Sigmoid colon (tissue), 7 donors: ENCODE results near the gene MGRN1. TPM values are rescaled to one million over a fixed set of nuclear protein-coding genes. Genes with fewer than 3 reads are reported as not detected.

Experiments
- DNase-seq: peaks from one replicate; pipeline ENCODE4 v3.0.0-alpha.2; 2019
- H3K27ac ChIP-seq, 4 donors: fragments of 200-600 bp; sonication (generic); one replicate each; pipeline ENCODE4 v1.5.1; 2016 to 2019; ENCODE audit warnings: mild to moderate bottlenecking in 1 of 4
- H3K27me3 ChIP-seq, 3 donors: fragments of 200-600 bp; sonication (generic); one replicate each; pipeline ENCODE4 v1.5.1; 2019; ENCODE audit warnings: mild to moderate bottlenecking in 1 of 3
- H3K36me3 ChIP-seq, 4 donors: fragments of 200-600 bp; sonication (generic); one replicate each; pipeline ENCODE4 v1.5.1; 2016 to 2019
- H3K4me1 ChIP-seq, 4 donors: fragments of 200-600 bp; sonication (generic); one replicate each; pipeline ENCODE4 v1.5.1; 2017 to 2019
- H3K4me3 ChIP-seq, 4 donors: fragments of 200-600 bp; sonication (generic); one replicate each; pipeline ENCODE4 v1.5.1; 2017 to 2019; ENCODE audit warnings: mild to moderate bottlenecking in 2 of 4, moderate library complexity in 1 of 4
- H3K9me3 ChIP-seq, 4 donors: fragments of 200-600 bp in 3 of 4; sonication (generic) in 3 of 4; one replicate each; pipeline versions ENCODE4 v1.5.1 to v1.6.1; 2013 to 2019
- EP300 ChIP-seq, 4 donors: sonication (generic); formaldehyde crosslinking; IDR thresholded peaks; one replicate each; pipeline ENCODE4 v1.6.1; 2017; ENCODE audit warnings: antibody characterized with exemption in 4 of 4
- POLR2A ChIP-seq, 2 donors: fragments of 450-650 bp; IDR thresholded peaks; one replicate each; pipeline ENCODE4 v1.6.1; 2016; ENCODE audit warnings: antibody characterized with exemption in 2 of 2, mild to moderate bottlenecking in 2 of 2, moderate library complexity in 2 of 2
- POLR2AphosphoS5 ChIP-seq, 4 donors: sonication (generic); formaldehyde crosslinking; IDR thresholded peaks; one replicate each; pipeline ENCODE4 v1.6.1; 2017; ENCODE audit warnings: antibody characterized with exemption in 4 of 4
- WGBS, 2 donors: extraction: QIAGEN DNeasy Blood & Tissue Kit; methylation state at CpG; one replicate each; pipeline ENCODE4 v1.1.7; 2013; 5-methylcytosine and 5-hydroxymethylcytosine counted together
- intact Hi-C: fragments of 100-400 bp; cut with DNase I; formaldehyde crosslinking; loops from one replicate; pipeline ENCODE4 v1.15.1; 2023
- polyA plus RNA-seq, 3 donors: library from polyadenylated mRNA; stranded (reverse); fragments of 200-250 nt; gene quantifications; one replicate each; pipeline ENCODE4 v1.2.3, GENCODE V29; 2013
- total RNA-seq, 4 donors: library from RNA; depleted of rRNA; stranded (reverse); fragments of >200 nt; gene quantifications; one replicate each; pipeline ENCODE4 v1.1.0, GENCODE V29; 2016
- TF ChIP-seq, protein P1 (sequence below), 4 experiments: fragments of 450-650 bp in 3 of 4; fragments of 200-600 bp in 1 of 4; IDR thresholded peaks; one replicate each; pipeline ENCODE4 v1.5.1; 2016 to 2019; ENCODE audit warnings: antibody characterized with exemption in 4 of 4, mild to moderate bottlenecking in 3 of 4, moderate library complexity in 2 of 4
- donor health status: healthy with polysubstance abuse.
- donor health status: Bipolar disorder and iron deficiency.
- donor health status: healthy.

Gene MGRN1
- total and polyA plus RNA-seq, 7 donors: 16.8 to 37.9 (median 28.2) TPM

DNA sequence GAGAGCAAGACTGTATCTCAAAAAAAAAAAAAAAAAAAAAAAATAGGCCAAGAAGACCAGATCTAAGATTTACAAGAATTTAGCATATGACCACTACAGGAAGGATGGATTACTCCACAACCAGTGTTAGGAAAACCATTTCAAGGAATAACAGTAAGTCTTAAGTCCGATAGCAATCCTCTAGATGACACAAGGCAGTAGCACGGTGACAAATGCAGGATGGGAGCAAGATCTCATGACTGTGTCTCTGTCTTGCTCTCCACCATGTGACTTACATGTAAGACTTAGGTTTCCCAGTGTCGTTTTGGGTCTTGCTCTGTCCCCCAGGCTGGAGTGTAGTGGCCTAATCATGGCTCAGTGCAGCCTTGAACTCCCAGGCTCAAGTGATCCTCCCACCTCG, 40.7 kb upstream of the MGRN1 start:
- Histone ChIP-seq H3K4me1 (no peaks in the 10 kb centered on the region), H3K36me3 (no peaks in the 10 kb centered on the region), H3K9me3 (no peaks in the 10 kb centered on the region), H3K27ac (no peak overlapping the region), H3K27me3 (no peaks in the 10 kb centered on the region), H3K4me3 (no peak overlapping the region)
- WGBS, 2 donors: 85 to 89% methylated on average over 4 of the region's 4 CpGs
- intact Hi-C loops: no loop called here
- no peak for TF ChIP-seq POLR2AphosphoS5 (IDR thresholded peaks at IDR 0.05)
- DNase-seq: no peak

DNA sequence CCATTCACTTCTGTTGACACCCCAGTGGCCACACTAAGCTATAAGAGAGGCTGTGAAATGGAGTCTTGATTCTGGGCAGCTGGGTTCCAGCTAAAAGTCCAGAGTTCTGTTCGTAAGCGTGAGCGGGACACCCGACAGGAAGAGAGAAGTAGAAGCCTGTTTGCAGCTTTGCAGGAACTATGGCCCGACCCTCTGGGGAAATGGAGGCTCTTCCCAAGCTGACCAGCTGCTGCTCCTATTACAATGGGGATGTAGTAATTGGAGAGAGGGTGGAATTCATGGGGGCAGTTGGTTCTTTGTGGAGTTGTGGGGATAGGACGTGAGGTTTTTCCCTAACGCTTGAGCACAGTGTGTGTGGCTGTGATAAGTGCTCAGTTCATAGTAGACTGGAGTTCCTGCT, 38.3 kb upstream of the MGRN1 start:
- intact Hi-C loops: no loop called here
- no peak overlapping the region for H3K27ac ChIP-seq
- 62 to 69% methylated on average over 7 of the region's 7 CpGs for WGBS, 2 donors
- no peak for TF ChIP-seq POLR2A (IDR thresholded peaks at IDR 0.05)
- TF ChIP-seq, protein P1, sequence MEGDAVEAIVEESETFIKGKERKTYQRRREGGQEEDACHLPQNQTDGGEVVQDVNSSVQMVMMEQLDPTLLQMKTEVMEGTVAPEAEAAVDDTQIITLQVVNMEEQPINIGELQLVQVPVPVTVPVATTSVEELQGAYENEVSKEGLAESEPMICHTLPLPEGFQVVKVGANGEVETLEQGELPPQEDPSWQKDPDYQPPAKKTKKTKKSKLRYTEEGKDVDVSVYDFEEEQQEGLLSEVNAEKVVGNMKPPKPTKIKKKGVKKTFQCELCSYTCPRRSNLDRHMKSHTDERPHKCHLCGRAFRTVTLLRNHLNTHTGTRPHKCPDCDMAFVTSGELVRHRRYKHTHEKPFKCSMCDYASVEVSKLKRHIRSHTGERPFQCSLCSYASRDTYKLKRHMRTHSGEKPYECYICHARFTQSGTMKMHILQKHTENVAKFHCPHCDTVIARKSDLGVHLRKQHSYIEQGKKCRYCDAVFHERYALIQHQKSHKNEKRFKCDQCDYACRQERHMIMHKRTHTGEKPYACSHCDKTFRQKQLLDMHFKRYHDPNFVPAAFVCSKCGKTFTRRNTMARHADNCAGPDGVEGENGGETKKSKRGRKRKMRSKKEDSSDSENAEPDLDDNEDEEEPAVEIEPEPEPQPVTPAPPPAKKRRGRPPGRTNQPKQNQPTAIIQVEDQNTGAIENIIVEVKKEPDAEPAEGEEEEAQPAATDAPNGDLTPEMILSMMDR (IDR thresholded peaks at IDR 0.05): no peak
- TF ChIP-seq POLR2AphosphoS5 (IDR thresholded peaks at IDR 0.05): no peak
- TF ChIP-seq EP300 (IDR thresholded peaks at IDR 0.05): no peak
- H3K36me3 ChIP-seq: no peaks in the 10 kb centered on the region
- no peaks in the 10 kb centered on the region for H3K27me3 ChIP-seq
- no peak for DNase-seq
- H3K4me1 ChIP-seq: no peaks in the 10 kb centered on the region
- H3K4me3 ChIP-seq: no peak overlapping the region
- H3K9me3 ChIP-seq: no peaks in the 10 kb centered on the region

DNA sequence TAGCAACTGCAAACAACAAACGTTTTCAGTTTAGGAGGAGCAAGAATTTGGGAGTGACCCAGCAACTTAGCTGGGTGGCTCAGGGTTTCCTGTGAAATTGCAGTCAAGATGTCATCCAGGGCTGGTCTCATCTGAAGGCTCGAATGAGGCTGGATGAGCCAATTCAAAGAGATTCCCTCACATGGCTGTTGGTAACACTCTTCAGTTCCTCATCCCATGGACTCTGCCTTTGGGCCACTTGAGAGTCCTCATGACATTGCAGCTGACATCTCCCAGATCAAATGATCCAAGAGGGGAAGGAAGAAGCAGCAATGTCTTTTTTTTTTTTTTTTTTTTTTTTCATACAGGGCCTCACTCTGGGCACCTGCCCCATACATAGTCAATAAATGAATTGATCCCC, 36.2 kb upstream of the MGRN1 start:
- Histone ChIP-seq H3K4me1 (no peaks in the 10 kb centered on the region), H3K27ac (no peak overlapping the region), H3K36me3 (no peaks in the 10 kb centered on the region), H3K9me3 (no peaks in the 10 kb centered on the region), H3K27me3 (no peaks in the 10 kb centered on the region), H3K4me3 (no peak overlapping the region)
- TF ChIP-seq POLR2AphosphoS5 (IDR thresholded peaks at IDR 0.05): no peak
- TF ChIP-seq EP300 (IDR thresholded peaks at IDR 0.05): no peak
- no peak for TF ChIP-seq POLR2A (IDR thresholded peaks at IDR 0.05)
- TF ChIP-seq, protein P1 (IDR thresholded peaks at IDR 0.05): no peak
- intact Hi-C loops: no loop called here
- WGBS, 2 donors: 67 to 82% methylated on average over 2 of the region's 2 CpGs
- no peak for DNase-seq

DNA sequence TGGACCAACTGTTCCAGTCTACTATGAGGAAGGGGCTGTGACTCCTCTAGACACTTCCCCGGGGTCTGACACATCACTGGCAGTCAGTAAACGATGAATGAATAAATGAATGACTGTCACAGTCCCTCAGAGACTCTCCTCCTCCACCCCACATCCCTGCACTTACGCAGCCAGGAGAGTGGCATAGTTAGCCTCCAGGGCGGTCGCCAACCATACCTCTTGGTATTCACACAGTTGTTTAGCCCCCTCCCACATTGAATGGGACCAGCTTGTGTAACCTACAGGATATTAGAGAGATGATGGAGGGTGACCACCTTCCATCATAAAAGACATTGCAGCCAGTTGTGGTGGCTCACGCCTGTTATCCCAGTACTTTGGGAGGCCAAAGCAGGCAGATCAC, 35.7 kb upstream of the MGRN1 start:
- DNase-seq: no peak
- Histone ChIP-seq H3K27ac (no peak overlapping the region), H3K9me3 (no peaks in the 10 kb centered on the region), H3K4me3 (no peak overlapping the region), H3K4me1 (no peaks in the 10 kb centered on the region), H3K36me3 (no peaks in the 10 kb centered on the region), H3K27me3 (peaks cover 0 to under 1% (median 0%) of the 10 kb centered on the region in 3 donors)
- intact Hi-C loops: no loop called here
- TF ChIP-seq, protein P1 (IDR thresholded peaks at IDR 0.05): no peak
- TF ChIP-seq EP300 (IDR thresholded peaks at IDR 0.05) (no peak), POLR2A (IDR thresholded peaks at IDR 0.05) (no peak), POLR2AphosphoS5 (IDR thresholded peaks at IDR 0.05) (no peak)
- 93 to 96% methylated on average over 6 of the region's 6 CpGs for WGBS, 2 donors

DNA sequence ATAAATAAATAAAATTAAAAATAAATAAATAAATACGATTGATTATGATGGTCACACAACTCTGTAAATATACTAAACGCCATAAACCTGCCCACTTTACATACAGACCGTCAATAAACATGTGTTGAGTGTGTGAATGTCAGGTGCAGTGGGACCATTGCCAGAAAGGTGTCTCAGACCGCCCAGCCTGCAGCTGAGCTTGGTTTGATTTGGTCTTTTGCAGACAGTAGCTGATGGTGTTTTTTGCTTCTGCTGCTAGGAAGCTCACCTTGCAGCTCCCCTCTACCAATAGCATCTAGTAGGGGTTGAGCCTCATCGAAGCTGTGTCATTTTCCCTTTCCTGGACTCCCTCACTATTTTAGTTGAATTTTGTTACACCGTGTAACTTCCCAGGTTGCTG, 33.4 kb upstream of the MGRN1 start:
- no peaks in the 10 kb centered on the region for H3K4me1 ChIP-seq
- intact Hi-C loops: no loop called here
- no peak overlapping the region for H3K4me3 ChIP-seq
- 22 to 73% methylated on average over 6 of the region's 6 CpGs for WGBS, 2 donors
- no peaks in the 10 kb centered on the region for H3K36me3 ChIP-seq
- no peaks in the 10 kb centered on the region for H3K9me3 ChIP-seq
- H3K27ac ChIP-seq: no peak overlapping the region
- peaks cover 0 to 9% (median 0%) of the 10 kb centered on the region in 3 donors for H3K27me3 ChIP-seq
- TF ChIP-seq, protein P1 (IDR thresholded peaks at IDR 0.05): no peak
- TF ChIP-seq POLR2AphosphoS5 (IDR thresholded peaks at IDR 0.05) (no peak), EP300 (IDR thresholded peaks at IDR 0.05) (no peak), POLR2A (IDR thresholded peaks at IDR 0.05) (no peak)
- no peak for DNase-seq
